Measurements from ENCODE around the gene AP3M1.
A peak's percentile ranks its signal among the peaks of the same experiment; 100 is the strongest.

AP3M1 gene

DNA sequence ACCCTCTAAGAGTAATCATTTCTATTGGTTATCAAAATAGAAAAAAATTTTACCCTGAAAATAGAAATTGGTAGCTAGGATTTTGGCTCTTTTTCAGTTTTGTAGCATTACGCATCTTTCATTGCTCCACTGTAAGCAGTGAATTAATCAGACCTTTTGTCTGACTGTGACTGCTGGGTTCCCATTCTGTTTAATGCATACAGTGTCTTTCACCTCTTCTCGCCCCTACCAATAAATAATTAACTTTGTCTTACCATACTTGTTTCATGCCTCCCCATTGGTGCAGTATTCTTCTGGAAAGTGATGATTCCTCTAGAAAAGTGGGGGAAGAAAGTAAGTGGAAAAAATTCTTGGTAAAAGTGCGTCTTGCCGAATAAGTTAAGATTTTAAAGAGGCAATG is 73.2 kb downstream of the AP3M1 start:
- Histone ChIP-seq H3K9me3 (ENCODE audit: insufficient read depth, low read depth, low read length) (no peaks in the 10 kb centered on the region), H3K27me3 (ENCODE audit: insufficient read depth, low read length, poor library complexity, severe bottlenecking) (no peaks in the 10 kb centered on the region), H3K4me1 (ENCODE audit: insufficient read depth, low read length, poor library complexity, severe bottlenecking) (peaks cover 37% of the 10 kb centered on the region), H3K9ac (ENCODE audit: low read depth, low read length, poor library complexity, severe bottlenecking) (no peak overlapping the region), H3K4me3 (ENCODE audit: low read length, poor library complexity, severe bottlenecking) (no peak overlapping the region), H3K9me2 (replicated peaks; ENCODE audit: low read depth, low read length) (no peaks in the 10 kb centered on the region), H3K36me3 (ENCODE audit: insufficient read depth, low read length) (peaks cover 24% of the 10 kb centered on the region; the same call in 1 of the 2 replicates), H4K20me1 (ENCODE audit: insufficient read depth, low read length, poor library complexity, severe bottlenecking) (peaks cover 4% of the 10 kb centered on the region), H3F3A (ENCODE audit: low read depth) (peaks cover 3% of the 10 kb centered on the region; the same call in 1 of the 2 replicates), H3K4me2 (ENCODE audit: low read depth, low read length, poor library complexity, severe bottlenecking) (peak overlapping the region; percentile 50), H2AFZ (ENCODE audit: low read length) (no peak overlapping the region), H3K79me2 (ENCODE audit: insufficient read depth, low read length) (no peaks in the 10 kb centered on the region)
- TF ChIP-seq EZH2phosphoT487 (IDR thresholded peaks at IDR 0.05; ENCODE audit: borderline replicate concordance): no peak
- TF ChIP-seq, protein P1, sequence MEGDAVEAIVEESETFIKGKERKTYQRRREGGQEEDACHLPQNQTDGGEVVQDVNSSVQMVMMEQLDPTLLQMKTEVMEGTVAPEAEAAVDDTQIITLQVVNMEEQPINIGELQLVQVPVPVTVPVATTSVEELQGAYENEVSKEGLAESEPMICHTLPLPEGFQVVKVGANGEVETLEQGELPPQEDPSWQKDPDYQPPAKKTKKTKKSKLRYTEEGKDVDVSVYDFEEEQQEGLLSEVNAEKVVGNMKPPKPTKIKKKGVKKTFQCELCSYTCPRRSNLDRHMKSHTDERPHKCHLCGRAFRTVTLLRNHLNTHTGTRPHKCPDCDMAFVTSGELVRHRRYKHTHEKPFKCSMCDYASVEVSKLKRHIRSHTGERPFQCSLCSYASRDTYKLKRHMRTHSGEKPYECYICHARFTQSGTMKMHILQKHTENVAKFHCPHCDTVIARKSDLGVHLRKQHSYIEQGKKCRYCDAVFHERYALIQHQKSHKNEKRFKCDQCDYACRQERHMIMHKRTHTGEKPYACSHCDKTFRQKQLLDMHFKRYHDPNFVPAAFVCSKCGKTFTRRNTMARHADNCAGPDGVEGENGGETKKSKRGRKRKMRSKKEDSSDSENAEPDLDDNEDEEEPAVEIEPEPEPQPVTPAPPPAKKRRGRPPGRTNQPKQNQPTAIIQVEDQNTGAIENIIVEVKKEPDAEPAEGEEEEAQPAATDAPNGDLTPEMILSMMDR (conservative IDR thresholded peaks at IDR 0.05; ENCODE audit: low read length): no peak

DNA sequence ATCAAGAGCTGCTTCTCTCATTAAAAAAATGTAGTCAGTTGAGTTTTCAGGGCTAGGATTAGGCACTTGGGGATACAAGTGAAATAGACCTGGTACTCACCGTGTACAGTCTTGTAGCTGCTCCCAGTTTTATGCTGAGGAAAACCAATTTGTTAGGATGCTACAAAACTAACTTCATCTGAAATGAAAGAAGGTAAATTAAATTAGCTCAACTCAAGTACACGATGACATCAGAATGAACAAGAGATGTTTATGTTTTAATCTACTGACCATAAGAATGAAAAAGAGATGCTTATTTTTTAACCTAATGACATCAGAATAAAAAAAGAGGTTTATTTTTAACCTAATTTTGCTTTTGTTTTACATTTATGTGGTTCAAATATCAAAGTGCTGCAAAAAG is 73.7 kb downstream of the AP3M1 start:
- H2AFZ ChIP-seq (ENCODE audit: low read length): no peak overlapping the region
- H3K4me2 ChIP-seq (ENCODE audit: low read depth, low read length, poor library complexity, severe bottlenecking): no peak overlapping the region
- peaks cover 4% of the 10 kb centered on the region for H4K20me1 ChIP-seq (ENCODE audit: insufficient read depth, low read length, poor library complexity, severe bottlenecking)
- peaks cover 22% of the 10 kb centered on the region; the same call in 1 of the 2 replicates for H3K36me3 ChIP-seq (ENCODE audit: insufficient read depth, low read length)
- peaks cover 3% of the 10 kb centered on the region; the same call in 1 of the 2 replicates for H3F3A ChIP-seq (ENCODE audit: low read depth)
- no peaks in the 10 kb centered on the region for H3K79me2 ChIP-seq (ENCODE audit: insufficient read depth, low read length)
- TF ChIP-seq EZH2phosphoT487 (IDR thresholded peaks at IDR 0.05; ENCODE audit: borderline replicate concordance): no peak
- TF ChIP-seq, protein P1 (conservative IDR thresholded peaks at IDR 0.05; ENCODE audit: low read length): no peak
- peaks cover 37% of the 10 kb centered on the region for H3K4me1 ChIP-seq (ENCODE audit: insufficient read depth, low read length, poor library complexity, severe bottlenecking)
- H3K4me3 ChIP-seq (ENCODE audit: low read length, poor library complexity, severe bottlenecking): no peak overlapping the region
- no peak overlapping the region for H3K9ac ChIP-seq (ENCODE audit: low read depth, low read length, poor library complexity, severe bottlenecking)
- no peaks in the 10 kb centered on the region for H3K27me3 ChIP-seq (ENCODE audit: insufficient read depth, low read length, poor library complexity, severe bottlenecking)
- no peaks in the 10 kb centered on the region for H3K9me3 ChIP-seq (ENCODE audit: insufficient read depth, low read depth, low read length)
- H3K9me2 ChIP-seq (replicated peaks; ENCODE audit: low read depth, low read length): no peaks in the 10 kb centered on the region

DNA sequence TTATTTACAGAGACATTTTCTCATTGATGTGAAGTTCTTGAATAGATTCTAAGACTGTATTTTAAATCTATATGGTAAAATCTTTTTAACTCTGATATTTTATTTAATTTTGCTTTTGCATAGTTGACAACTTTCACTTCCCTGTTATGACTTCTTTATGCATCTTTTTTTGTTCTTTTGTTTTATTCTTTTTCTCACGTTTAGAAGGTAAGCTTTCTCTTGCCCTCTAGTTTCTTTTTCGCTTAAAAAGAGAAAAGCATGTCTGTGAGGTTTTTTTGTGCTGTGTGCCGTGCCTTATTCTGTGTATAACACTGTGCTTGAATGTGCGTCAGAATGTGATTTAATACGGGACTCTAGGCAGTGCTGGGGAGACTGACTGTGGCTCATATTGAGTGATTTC is 74.7 kb downstream of the AP3M1 start:
- Histone ChIP-seq H3K4me1 (ENCODE audit: insufficient read depth, low read length, poor library complexity, severe bottlenecking) (peaks cover 37% of the 10 kb centered on the region), H3K27me3 (ENCODE audit: insufficient read depth, low read length, poor library complexity, severe bottlenecking) (no peaks in the 10 kb centered on the region), H3K4me2 (ENCODE audit: low read depth, low read length, poor library complexity, severe bottlenecking) (no peak overlapping the region), H3K9me3 (ENCODE audit: insufficient read depth, low read depth, low read length) (no peaks in the 10 kb centered on the region), H3K36me3 (ENCODE audit: insufficient read depth, low read length) (peaks cover 31% of the 10 kb centered on the region; the same call in 1 of the 2 replicates), H3F3A (ENCODE audit: low read depth) (peaks cover 3% of the 10 kb centered on the region; the same call in 1 of the 2 replicates), H2AFZ (ENCODE audit: low read length) (no peak overlapping the region), H4K20me1 (ENCODE audit: insufficient read depth, low read length, poor library complexity, severe bottlenecking) (peaks cover 4% of the 10 kb centered on the region), H3K4me3 (ENCODE audit: low read length, poor library complexity, severe bottlenecking) (no peak overlapping the region), H3K79me2 (ENCODE audit: insufficient read depth, low read length) (no peaks in the 10 kb centered on the region), H3K9ac (ENCODE audit: low read depth, low read length, poor library complexity, severe bottlenecking) (no peak overlapping the region), H3K9me2 (replicated peaks; ENCODE audit: low read depth, low read length) (no peaks in the 10 kb centered on the region)
- TF ChIP-seq, protein P1 (conservative IDR thresholded peaks at IDR 0.05; ENCODE audit: low read length): no peak
- no peak for TF ChIP-seq EZH2phosphoT487 (IDR thresholded peaks at IDR 0.05; ENCODE audit: borderline replicate concordance)

Measured in Loucy (cell line).